ENCODE measurements around the gene SMAP1.
A peak's percentile ranks its signal among the peaks of the same experiment; 100 is the strongest.

Gene SMAP1

GRCh38 chr6:70636596-70636995 lies 31.1 kb upstream of the SMAP1 start:
- TF ChIP-seq CTCF (conservative IDR thresholded peaks at IDR 0.05) (no peak), ZFX (IDR thresholded peaks at IDR 0.05) (no peak)

GRCh38 chr6:70638468-70638867 lies 29.2 kb upstream of the SMAP1 start:
- TF ChIP-seq CTCF (conservative IDR thresholded peaks at IDR 0.05) = no peak
- TF ChIP-seq ZFX (IDR thresholded peaks at IDR 0.05) = no peak
- H3K27ac ChIP-seq = no peak overlapping the region

More at GRCh38 chr6:70636596-70636995, 31.1 kb upstream of the SMAP1 start:
- no peak overlapping the region for H3K27ac ChIP-seq

GRCh38 chr6:70651326-70651905 lies 16.3 kb upstream of the SMAP1 start:
- no peak overlapping the region for H3K27ac ChIP-seq
- TF ChIP-seq ZFX (IDR thresholded peaks at IDR 0.05) = no peak

GRCh38 chr6:70652216-70652615 lies 15.5 kb upstream of the SMAP1 start:
- H3K27ac ChIP-seq = no peak overlapping the region
- TF ChIP-seq ZFX (IDR thresholded peaks at IDR 0.05) (no peak), CTCF (conservative IDR thresholded peaks at IDR 0.05) (no peak)

GRCh38 chr6:70657706-70658105 lies 10.0 kb upstream of the SMAP1 start:
- TF ChIP-seq CTCF (conservative IDR thresholded peaks at IDR 0.05) (no peak), ZFX (IDR thresholded peaks at IDR 0.05) (no peak)
- no peak overlapping the region for H3K27ac ChIP-seq

GRCh38 chr6:70663881-70664466 lies 3.7 kb upstream of the SMAP1 start:
- TF ChIP-seq CTCF (conservative IDR thresholded peaks at IDR 0.05) (no peak), ZFX (IDR thresholded peaks at IDR 0.05) (no peak)
- no peak overlapping the region; the same call in 1 of the 2 replicates for H3K27ac ChIP-seq

GRCh38 chr6:70666706-70667105 lies 977 bp upstream of the SMAP1 start:
- no peak for TF ChIP-seq ZFX (IDR thresholded peaks at IDR 0.05)
- TF ChIP-seq CTCF (conservative IDR thresholded peaks at IDR 0.05) = no peak
- H3K27ac ChIP-seq = peak overlapping the region; percentile 84; the same call in 1 of the 2 replicates

- peak overlapping the region; percentile 84 for H3K27ac ChIP-seq
- TF ChIP-seq ZFX (IDR thresholded peaks at IDR 0.05) (no peak; the same call in 1 of the 2 replicates), CTCF (conservative IDR thresholded peaks at IDR 0.05) (no peak)
Measured at GRCh38 chr6:70667256-70667710, 400 bp upstream of the SMAP1 start.

All from C4-2B (cell line).